GM18520 (cell line): ENCODE data around the gene TMEM179B.
"Not testable (repeated sequence)": the region's sequence is repeated elsewhere in the genome, so short reads cannot be mapped to it uniquely, and the experiment has no call there.

Experiments used
- ATAC-seq: cut with Tn5 transposase; IDR thresholded peaks from one replicate; pipeline ENCODE4 v1.9.1; 2021; ENCODE audit not compliant: unreplicated experiment

TMEM179B gene, protein sequence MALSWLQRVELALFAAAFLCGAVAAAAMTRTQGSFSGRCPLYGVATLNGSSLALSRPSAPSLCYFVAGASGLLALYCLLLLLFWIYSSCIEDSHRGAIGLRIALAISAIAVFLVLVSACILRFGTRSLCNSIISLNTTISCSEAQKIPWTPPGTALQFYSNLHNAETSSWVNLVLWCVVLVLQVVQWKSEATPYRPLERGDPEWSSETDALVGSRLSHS

DNA sequence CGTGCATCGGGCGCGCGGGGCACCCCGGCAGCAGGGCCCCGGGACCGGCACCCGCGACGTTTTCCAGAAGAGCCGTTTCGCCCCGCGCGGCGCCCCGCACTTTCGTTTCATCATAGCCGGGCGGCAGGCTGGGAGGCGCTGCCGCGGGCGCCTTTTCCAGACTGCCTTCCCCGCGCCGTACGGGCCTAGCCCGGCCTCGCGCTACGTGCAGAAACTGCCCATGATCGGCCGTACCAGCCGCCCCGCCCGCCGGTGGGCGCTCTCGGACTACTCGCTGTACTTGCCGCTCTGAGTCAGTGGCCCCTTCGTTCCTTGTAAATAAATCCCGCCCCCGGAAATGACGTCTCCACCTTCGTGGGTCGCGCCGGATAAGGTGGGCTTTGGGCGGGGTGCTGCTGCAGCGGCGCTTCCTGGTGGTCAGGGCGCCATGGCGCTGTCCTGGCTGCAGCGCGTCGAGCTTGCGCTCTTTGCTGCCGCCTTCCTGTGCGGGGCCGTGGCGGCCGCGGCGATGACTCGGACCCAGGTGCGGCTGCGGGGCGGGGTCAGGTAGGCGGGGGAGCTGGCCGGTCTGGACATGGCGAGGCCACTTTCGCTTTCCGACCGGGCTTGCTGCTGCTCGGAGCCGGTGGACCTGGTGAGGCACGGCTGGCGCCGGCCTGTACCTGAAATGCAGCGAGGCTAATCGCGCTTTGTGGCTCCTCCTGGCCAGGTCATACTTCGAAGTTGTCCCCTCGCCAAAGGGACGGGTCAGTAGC lies at the start of gene TMEM179B:
TMEM179B (plus strand) TSS at position 398 of the 755 bp plus-strand sequence; CDS start at position 428, 30 bp downstream.
- peak; percentile 39 for ATAC-seq

DNA sequence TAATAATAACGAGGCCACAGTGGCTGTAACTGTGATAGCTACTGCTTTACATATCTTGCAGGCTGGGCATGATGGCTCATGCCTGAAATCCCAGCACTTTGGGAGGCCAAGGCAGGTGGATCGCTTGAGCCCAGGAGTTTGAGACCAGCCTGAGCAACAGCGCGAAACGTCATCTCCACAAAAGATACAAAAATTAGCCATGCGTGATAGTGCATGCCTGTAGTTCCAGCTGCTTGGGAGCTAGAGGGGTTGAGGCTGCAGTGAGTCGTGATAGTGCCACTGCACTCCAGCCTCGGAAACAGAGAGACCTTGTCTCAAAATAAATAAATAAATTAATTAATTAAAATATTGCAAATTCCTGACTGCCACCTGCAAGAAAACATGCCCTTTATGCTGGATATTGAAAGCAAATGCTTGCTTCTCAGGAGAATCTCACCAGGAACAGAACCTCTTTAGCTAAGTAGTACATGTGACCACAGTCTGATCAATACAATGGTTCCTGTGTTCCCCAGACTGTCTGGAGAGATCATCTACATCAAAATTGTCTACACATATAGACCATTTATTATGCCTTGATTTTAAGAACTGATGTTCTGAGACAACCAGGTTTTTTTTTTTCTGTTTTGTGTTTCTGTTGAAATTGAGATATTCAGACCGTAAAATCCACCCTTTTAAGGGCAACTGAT lies 39.6 kb upstream of the TMEM179B start:
- ATAC-seq = no peak

DNA sequence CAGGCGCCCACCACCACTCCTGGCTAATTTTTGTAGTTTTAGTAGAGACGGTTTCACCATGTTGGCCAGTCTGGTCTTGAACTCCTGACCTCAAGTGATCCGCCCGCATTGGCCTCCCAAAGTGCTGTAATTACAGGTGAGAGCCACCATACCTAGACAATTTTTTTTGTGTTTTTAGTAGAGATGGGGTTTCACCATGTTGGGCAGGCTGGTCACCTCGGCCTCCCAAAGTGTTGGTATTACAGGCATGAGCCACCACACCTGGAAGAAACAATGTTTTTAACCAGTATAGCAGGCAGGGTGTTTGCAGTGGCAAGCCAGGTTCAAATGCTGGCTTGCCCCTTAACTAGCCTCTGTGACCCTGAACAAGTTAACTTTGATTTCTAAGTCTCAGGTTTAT lies 37.3 kb upstream of the TMEM179B start:
- ATAC-seq = not testable (repeated sequence)

DNA sequence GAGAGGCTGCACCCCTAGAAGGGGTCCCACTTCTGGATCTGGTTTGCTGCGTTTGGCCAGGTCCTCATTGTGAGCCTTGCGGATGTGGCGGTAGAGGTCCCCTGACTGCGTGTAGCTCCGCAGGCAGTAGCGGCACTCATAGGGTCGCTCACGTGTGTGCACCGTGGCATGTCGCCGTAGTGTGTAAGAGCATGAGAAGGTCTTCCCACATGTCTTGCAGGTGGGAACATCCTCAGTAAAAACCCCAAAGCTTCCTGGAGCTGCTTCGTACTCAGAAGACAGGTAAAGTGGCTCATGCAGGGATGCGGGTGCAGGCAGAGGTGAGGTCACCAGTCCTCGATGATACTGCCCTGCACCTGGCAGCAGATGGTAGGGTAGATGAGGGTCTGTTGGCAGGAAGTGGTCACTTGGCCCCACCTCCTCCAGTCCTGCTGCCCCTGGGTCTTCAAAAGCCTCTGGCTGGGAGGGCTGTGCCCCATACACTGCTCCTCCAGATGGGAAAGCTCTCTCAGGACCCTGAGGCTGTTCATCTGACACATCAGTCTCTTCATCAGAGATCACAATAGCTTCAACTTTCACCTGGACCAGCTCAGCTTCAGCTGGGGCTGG lies 34.9 kb upstream of the TMEM179B start:
- ATAC-seq = no peak

DNA sequence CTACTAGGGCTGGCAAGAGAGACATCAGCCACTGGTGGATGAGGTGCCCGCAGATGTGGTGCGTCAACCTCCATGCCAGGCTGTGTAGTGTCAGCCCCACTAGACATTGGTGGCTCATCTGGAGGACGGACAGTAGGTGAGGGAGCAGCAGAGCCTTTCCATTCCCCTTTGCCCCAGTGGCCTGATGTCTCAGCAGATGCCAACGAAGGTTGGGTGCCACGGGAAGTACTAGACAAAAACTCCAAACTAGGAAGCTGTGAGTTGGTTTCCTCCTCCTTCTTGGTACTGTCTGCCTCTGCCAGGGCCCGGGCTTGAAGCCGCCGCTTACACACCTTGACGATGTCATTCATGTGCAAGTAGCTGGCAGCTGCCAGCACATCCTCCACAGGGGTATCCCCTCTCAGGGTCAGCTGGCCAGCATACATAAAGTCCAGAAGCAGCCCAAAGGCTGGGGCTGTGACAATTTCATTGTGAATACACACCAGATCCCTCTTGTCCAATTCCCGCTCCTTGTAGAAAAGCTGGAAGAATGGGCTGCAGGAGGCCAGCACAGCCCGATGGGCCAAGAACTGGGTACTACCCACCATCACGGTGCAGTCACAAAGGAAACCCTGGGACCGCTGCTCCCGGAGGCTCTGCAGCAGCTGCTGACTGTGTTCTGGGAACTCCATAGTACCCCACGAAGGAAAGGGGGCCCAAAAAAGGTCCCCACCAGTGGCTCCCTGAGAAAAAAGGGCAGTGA lies 34.0 kb upstream of the TMEM179B start:
- no peak for ATAC-seq

DNA sequence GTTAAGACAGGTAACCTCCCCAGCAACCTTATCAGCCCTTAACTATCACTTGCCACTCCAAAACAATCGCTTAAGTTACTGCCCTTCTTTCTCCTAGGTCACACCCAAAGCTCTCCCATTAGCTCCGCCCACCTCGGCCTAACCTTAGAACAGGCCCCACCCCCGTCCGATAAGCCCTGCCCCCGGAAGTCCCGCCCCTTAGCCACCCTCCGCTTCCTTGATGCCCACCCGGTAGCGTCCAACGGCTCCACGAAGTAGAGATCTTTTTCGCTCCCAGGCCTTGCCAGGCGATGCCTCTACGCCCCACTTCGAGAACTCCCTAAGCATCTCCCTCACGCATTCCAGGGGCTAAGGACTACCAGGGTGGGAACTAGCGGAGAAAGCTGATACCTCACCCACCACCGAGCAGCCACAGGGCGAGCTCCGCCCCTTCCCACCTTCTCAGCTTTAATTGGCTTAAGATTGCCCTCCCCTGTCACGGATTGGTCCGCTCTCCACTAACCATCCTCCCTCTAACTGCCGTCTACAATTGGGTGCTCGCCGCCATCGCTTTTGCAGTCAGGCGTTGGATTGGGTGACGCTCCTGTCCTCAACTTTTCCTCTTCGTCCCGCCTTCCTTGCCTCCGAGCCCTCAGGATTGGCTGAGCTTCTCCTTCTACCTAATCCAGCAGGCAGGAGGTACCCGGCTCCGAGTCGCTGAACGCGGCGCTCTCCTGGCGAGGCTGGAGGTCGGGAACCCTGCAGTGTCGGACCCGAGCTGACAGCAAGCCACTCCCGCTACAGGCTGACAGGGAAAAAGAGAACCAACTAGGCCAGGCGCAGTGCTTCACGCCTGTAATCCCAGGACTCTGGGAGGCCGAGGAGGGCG lies 33.2 kb upstream of the TMEM179B start, which contains the start of gene ZBTB3:
ZBTB3 (minus strand) TSS at position 425 of the 868 bp plus-strand sequence. CDS start 496 bp downstream, outside the sequence.
- peak; percentile 98 for ATAC-seq

DNA sequence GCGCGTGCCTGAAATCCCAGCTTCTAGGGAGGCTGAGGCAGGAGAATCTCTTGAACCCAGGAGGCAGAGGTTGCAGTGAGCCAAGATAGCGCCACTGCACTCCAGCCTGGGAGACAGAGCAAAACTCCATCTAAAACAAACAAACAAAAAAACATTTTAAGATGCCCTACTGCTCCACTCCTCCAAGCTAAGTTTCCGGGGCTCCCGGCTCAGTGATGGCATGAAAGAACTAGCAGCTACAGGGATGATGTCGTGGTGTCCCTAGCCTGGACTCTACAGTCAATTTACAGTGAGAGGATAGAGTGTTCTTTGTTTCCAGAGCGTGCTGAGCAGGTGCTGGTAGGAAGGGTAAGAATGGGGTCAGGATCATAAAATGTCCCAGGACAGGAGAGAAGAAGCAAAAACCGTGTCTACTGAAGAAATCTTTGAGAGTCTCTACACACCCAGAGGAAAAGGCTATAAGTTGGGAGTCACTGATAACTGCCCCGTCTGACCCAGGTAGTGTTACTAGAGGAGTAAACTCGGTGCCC lies 32.1 kb upstream of the TMEM179B start:
- no peak for ATAC-seq

DNA sequence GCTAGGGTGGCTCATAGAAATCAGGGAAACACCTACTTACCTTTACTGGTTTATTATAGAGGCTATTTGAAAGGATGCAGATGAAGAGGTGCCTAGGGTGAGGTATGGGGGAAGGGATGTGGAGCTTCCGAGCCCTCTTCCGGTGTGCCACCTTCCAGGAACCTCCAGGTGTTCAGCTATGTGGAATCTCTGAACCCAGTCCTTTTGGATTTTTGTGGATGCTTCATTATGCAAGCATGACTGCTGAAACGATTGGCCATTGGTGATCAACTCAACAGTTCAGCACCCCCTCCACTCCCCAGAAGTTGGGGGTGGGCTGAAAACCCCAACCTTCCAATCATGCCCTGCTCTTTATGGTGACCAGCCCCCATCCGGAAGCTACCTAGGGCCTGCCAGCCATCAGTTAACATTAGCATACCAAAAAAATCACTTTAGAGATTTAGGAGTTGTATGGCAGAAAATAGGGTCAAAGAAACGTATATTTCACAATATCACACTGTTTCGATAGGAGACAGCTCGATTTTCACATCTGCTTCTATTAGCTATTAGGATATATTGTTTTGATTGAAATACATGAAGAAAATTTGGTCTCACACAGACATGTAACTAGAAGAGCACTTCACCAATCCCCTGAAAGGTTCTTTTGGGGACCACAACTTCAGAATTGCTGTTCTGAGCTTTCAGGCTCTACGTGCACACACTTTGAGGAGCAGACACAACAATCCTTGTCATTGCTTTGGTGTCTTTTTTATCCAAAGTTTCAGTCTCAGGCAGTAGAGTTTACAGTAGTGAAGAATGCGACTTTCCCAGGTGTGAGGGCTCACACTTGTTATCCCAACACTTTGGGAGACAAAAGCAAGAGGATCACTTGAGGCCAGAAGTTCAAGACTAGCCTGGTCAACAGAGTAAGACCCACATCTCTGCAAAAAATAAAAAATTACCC lies 29.1 kb upstream of the TMEM179B start:
- no peak for ATAC-seq

DNA sequence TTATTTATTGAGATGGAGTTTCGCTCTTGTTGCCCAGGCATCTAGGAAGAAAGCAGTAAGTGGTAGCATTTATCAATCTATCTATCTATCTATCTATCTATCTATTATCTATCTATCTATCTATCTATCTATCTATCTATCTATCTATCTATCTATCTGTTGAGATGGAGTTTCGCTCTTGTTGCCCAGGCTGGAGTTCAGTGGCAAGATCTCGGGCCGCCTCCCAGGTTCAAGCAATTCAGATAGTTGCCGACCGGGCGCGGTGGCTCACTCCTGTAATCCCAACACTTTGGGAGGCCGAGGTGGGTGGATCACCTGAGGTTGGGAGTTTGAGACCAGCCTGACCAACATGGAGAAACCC lies 26.4 kb upstream of the TMEM179B start:
- not testable (repeated sequence) for ATAC-seq

DNA sequence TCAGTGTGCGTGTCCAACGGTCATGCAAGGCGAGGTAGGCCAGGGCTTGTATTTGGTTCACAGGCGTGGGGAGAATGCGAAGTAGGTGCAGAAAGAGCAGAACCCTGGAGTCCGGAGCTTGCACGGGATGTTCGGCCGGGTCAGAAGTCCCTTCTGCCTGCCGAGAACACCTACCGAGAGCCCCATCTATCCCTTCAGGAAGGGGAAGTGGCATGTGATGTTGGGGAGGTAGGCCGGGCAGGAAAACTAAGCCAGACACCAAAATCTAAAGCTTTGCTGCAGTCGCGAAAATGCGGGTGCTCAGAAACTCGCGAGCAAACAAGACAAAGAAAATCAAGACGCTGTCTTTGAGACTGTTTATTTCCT lies 16.4 kb upstream of the TMEM179B start:
- ATAC-seq = no peak

DNA sequence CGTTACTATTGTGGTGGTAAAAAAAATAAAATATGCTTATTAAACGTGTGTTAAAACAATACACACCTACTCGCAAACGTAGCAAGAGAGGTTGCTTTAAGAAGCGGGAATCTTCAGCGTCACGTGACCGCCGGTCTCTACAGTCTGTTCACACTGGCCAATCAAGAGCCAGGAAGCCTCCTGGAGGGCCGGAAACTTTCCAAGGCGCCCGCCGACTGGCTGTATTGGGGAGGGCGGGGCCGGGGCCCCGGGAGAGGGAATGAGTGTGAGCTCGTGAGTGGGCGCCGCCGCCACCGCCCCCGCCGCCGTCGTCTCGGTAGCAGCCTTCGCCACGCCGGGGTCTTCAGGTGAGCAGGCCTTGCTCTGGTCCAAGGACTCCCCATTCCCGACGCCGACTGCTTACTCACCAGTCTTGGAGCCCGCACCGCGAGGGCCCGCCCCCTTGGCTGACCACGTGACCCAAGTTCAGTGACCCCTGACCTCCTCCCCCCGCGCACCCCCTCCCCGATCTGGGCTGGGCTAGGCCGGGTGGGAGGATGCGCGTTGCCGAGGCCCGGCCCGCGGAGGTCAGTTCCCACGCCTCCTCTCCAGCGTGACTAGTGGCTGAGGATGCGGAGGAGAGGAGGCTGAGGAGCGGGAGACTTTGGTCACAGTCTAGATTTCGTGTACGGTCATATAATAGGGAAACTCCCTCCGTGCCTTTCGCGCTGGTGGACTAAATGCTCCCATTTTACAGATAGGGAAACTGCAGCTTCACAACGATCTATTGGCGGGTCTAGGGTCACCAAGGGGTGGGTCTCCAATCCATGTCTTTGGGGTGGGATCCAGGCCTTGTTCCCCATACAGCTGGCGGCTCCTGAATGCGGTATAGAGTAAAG lies 15.8 kb upstream of the TMEM179B start, which contains the start of gene TAF6L:
TAF6L (plus strand) TSS at position 253 of the 878 bp plus-strand sequence. CDS start 4,388 bp downstream, outside the sequence.
- peak; percentile 85 for ATAC-seq

DNA sequence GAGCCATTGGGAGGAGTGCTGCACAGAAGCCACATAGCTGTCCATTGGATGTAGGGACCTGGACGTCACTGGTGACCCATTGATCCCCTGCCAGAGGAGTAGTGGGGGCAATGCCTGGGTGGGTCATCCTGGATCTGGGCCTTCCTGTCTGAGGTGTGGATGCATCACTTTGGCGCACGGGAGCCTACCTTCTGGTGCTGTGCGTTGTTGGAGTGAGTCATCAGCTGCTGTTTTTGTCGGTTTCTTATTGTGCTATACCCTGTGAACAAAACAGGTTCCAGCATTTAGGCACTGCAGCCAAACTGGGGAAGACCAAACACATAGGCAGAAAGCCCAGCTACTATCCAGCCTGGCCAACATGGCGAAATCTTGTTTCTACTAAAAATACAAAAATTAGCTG lies 12.8 kb upstream of the TMEM179B start:
- no peak for ATAC-seq

DNA sequence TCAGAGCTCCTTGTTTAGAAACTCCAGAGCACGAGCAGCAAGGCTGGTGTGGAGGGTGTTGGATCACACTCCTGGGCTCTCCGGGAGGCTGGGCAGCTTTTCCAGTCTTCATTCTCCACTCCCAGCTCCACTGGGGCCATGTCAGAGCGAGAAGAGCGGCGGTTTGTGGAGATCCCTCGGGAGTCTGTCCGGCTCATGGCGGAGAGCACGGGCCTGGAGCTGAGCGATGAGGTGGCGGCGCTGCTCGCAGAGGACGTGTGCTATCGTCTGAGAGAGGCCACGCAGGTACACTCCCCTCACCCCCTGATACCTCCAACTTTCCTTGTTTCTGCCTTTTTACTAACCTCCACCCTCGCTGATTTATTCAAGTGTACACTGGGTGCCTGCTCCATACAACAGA lies 11.6 kb upstream of the TMEM179B start:
- ATAC-seq = no peak

DNA sequence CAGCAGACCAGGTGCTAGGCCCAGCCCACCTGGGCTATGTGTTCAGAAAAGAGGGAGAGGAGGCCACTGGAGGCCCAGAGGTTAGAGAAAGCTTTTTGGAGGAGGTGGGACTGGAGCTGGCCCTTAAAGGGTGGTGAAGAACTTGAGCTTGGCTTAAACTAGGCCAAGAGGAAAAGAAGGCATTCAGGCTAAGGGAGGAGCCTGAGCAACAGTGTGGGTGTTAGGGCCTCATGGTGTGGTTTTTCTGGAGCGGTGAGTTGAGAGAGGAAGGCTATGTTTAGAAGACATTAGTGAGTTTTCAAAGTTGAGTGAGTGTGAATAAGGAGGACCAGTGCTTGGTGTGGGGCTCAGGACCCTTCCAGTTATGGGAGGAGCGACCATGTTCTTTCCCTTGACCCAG lies 9.8 kb upstream of the TMEM179B start:
- no peak for ATAC-seq

DNA sequence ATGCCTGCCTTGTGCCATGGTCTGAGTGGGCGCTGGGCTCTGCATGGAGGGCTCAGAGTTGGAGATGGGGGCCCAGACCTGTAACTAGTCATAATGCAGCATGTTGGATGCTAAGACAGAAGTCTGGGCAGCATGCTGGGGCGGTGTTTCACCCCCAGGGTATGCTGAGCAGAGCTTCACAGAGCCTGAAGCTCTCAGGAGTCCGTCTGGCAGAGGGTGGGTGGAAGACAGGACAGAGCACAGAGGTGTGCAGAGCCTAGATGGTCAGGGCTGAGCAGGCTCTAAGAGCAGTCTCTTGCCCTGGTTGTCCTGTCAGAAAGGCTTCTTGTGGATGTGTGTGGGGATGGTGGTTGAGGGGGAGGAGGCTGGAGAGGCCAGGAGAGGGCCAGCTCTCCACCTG lies 8.8 kb upstream of the TMEM179B start:
- no peak for ATAC-seq

DNA sequence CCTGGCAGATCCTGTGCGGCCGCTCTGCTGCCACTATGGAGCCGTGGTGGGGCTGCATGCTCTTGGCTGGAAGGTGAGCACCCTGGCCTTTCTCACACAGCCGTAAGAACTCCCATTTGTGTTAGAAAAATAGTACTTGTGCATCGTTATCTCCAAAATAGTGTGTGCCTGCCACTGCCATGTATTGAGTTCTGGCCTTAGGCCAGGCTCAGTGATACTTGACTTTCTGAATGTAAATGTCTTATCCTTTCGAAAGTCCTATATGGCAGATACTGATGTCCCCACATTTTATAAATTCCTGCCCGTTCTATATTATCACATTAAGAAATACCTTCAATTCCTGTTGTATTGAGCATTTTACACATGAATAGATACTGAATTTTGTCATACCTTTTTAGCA lies 4.4 kb upstream of the TMEM179B start:
- ATAC-seq = no peak

DNA sequence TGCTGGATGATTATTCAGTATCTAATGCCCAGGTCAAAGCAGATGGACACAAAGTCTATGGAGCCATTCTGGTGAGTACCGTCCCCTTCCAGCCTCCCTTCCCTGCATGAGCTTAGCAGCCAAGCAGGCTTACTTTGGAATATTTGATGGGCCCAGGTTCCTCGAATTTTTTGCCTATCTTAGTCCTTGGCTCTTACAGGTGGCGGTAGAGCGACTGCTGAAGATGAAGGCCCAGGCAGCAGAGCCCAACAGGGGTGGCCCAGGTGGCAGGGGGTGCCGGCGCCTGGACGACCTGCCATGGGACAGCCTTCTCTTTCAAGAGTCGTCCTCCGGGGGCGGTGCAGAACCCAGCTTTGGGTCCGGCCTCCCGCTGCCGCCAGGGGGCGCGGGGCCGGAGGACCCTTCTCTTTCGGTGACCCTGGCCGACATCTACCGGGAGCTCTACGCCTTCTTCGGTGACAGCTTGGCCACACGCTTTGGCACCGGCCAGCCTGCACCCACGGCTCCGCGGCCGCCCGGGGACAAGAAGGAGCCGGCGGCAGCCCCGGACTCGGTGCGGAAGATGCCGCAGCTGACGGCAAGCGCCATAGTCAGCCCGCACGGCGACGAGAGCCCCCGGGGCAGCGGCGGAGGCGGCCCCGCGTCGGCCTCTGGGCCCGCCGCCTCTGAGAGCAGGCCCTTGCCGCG lies 741 bp upstream of the TMEM179B start:
- ATAC-seq = peak; percentile 52
